GM10248 (cell line): Measurements from ENCODE around the gene NUDT3.

Experiments used
- CTCF ChIA-PET: fragments of 300-600 bp; sonication (Branson Sonifier 250); formaldehyde crosslinking; extraction: SDS; loops from one replicate; lab custom pipeline; 2021; ENCODE audit warnings: antibody characterized with exemption; lab: Yijun Ruan, JAX
- POLR2A ChIA-PET: fragments of 350-650 bp; sonication (Branson Sonifier 250); formaldehyde crosslinking; extraction: SDS; loops from one replicate; lab custom pipeline; 2020; ENCODE audit warnings: antibody characterized with exemption; lab: Yijun Ruan, JAX
- DNase-seq: peaks from one replicate; pipeline ENCODE4 v3.0.0; 2012; ENCODE audit errors: extremely low spot score
- CTCF ChIP-seq: IDR thresholded peaks from 2 replicates; pipeline ENCODE4 v1.5.1; 2012; ENCODE audit warnings: mild to moderate bottlenecking, low read depth; ENCODE audit errors: extremely low read depth, missing control alignments, control extremely low read depth

Gene NUDT3

GRCh38 chr6:34243131-34243771 lies 149.2 kb downstream of the NUDT3 start:
- TF ChIP-seq CTCF = no peak
- no peak for DNase-seq
- ChIA-PET CTCF (interaction anchor here (1.4 kb wide), 1 partner anchor 14 kb away, joined by 3 read pairs; no protein-coding TSS in a partner anchor), POLR2A (interaction anchor here (0.6 to 0.8 kb wide), 4 partner anchors 19 to 549 kb away, joined by 3 to 8 read pairs (median 6); no protein-coding TSS in a partner anchor)

GRCh38 chr6:34242252-34243130 lies 150.0 kb downstream of the NUDT3 start:
- POLR2A ChIA-PET = no interaction called here
- CTCF ChIA-PET = interaction anchor here (1.0 kb wide), 1 partner anchor 47 kb away, joined by 4 read pairs; no protein-coding TSS in a partner anchor
- no peak for TF ChIP-seq CTCF
- DNase-seq = no peak

- no peak for TF ChIP-seq CTCF
- POLR2A ChIA-PET = no interaction called here
- no peak for DNase-seq
- CTCF ChIA-PET = interaction anchor here (1.0 kb wide), 1 partner anchor 46 kb away, joined by 4 read pairs; no protein-coding TSS in a partner anchor
Observed at GRCh38 chr6:34241351-34242215, 150.9 kb downstream of the NUDT3 start.

GRCh38 chr6:34240329-34241248 lies 151.9 kb downstream of the NUDT3 start:
- POLR2A ChIA-PET = no interaction called here

GRCh38 chr6:34239893-34240292 lies 152.6 kb downstream of the NUDT3 start:
- no peak for DNase-seq
- CTCF ChIA-PET = interaction anchor here (1.1 kb wide), 2 partner anchors 9 to 175 kb away, joined by 3 to 4 read pairs; no protein-coding TSS in a partner anchor
- no peak for TF ChIP-seq CTCF
- POLR2A ChIA-PET = no interaction called here

More at GRCh38 chr6:34240329-34241248, 151.9 kb downstream of the NUDT3 start:
- no peak for TF ChIP-seq CTCF
- no peak for DNase-seq
- CTCF ChIA-PET = interaction anchor here (1.0 to 1.1 kb wide), 3 partner anchors 9 to 174 kb away, joined by 3 to 4 read pairs (median 3); no protein-coding TSS in a partner anchor
